Fibroblast of skin of left quadriceps (primary cell): Measurements from ENCODE around the gene INPPL1.

ENCODE experiments used
- DNase-seq, 2 experiments: peaks; one replicate each; pipeline ENCODE4 v3.0.0-alpha.2; 2013; ENCODE audit warnings: low read depth in 2 of 2

Gene INPPL1

DNA sequence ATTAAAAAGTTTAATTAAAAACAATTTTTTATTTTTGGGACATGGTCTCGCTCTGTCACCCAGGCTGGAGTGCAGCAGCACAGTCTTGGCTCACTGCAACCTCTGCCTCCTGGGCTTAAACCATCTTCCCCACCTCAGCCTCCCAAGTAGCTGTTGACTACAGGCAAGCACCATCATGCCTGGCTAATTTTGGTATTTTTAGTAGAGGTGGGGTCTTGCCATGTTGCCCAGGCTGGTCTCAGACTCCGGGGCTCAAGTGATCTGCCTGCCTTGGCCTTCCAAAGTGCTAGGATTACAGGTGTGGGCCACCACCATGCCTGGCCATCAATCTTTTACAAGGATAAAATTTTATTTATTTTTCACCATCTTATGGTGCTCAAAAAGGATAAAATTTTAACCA is 62.7 kb downstream of the INPPL1 start:
- DNase-seq = no peak
